IMR-90 (cell line): ENCODE measurements around the gene RAD23B. TPM values are rescaled to one million over a fixed set of nuclear protein-coding genes. Genes with fewer than 3 reads are reported as not detected.

Experiments
- ATAC-seq: fragments of 200-7000 bp; cut with Tn5 transposase; 2 replicates; pipeline ENCODE4 v1.9.1; 2020; ENCODE audit warnings: low read depth, mild to moderate bottlenecking, moderate library complexity
- BruUV-seq: library from RNA; stranded (reverse); fragments of 400-500 nt; replicated peaks from 2 replicates; lab custom pipeline; 2021; lab: Mats Ljungman, UMichigan
- CTCF ChIA-PET: fragments of 300-600 bp; formaldehyde crosslinking; extraction: SDS; loops from one replicate; lab custom pipeline; 2021; ENCODE audit warnings: antibody characterized with exemption; lab: Yijun Ruan, JAX
- POLR2A ChIA-PET: fragments of 300-600 bp; sonication (Branson Sonifier 250); formaldehyde crosslinking; loops from one replicate; lab custom pipeline; 2022; ENCODE audit warnings: antibody characterized with exemption; ENCODE audit not compliant: unreplicated experiment; lab: Charles Lee
- DNase-seq: peaks from one replicate; pipeline ENCODE4 v3.0.0; 2013
- H2AFZ ChIP-seq: replicated peaks from 2 replicates; pipeline ENCODE3; 2013; ENCODE audit warnings: low read length, mild to moderate bottlenecking; ENCODE audit not compliant: poor library complexity
- H2AK5ac ChIP-seq: 2 replicates; pipeline ENCODE4 v1.6.1; 2013; ENCODE audit warnings: low read depth, low read length, inconsistent platforms
- H2AK9ac ChIP-seq: replicated peaks from 2 replicates; pipeline ENCODE3; 2013; ENCODE audit warnings: mild to moderate bottlenecking, low read depth, low read length, moderate library complexity; ENCODE audit not compliant: poor library complexity
- H2BK120ac ChIP-seq: 2 replicates; pipeline ENCODE4 v1.6.1; 2013; ENCODE audit warnings: low read depth, low read length, inconsistent platforms
- H2BK15ac ChIP-seq: 3 replicates; pipeline ENCODE4 v1.6.1; 2013; ENCODE audit warnings: low read depth, low read length, inconsistent platforms
- H2BK20ac ChIP-seq: 2 replicates; pipeline ENCODE4 v1.6.1; 2013; ENCODE audit warnings: low read depth, mild to moderate bottlenecking, inconsistent platforms, low read length, moderate library complexity
- H2BK5ac ChIP-seq: 2 replicates; pipeline ENCODE4 v1.6.1; 2013; ENCODE audit warnings: mild to moderate bottlenecking, low read depth, low read length, inconsistent platforms; ENCODE audit not compliant: poor library complexity, severe bottlenecking
- H3K14ac ChIP-seq: replicated peaks from 2 replicates; pipeline ENCODE4 v1.6.1; 2013; ENCODE audit warnings: low read depth, low read length, inconsistent platforms
- H3K18ac ChIP-seq: 2 replicates; pipeline ENCODE4 v1.6.1; 2013; ENCODE audit warnings: low read depth, low read length, control low read depth
- H3K23ac ChIP-seq: 2 replicates; pipeline ENCODE4 v1.6.1; 2013; ENCODE audit warnings: low read depth, low read length, inconsistent platforms
- H3K27ac ChIP-seq: 2 replicates; pipeline ENCODE4 v1.5.1; 2013; ENCODE audit warnings: mild to moderate bottlenecking, control low read depth, low read length; ENCODE audit not compliant: insufficient read depth
- H3K27me3 ChIP-seq: 2 replicates; pipeline ENCODE4 v1.6.1; 2013; ENCODE audit warnings: low read length; ENCODE audit not compliant: control insufficient read depth, insufficient read depth
- H3K36me3 ChIP-seq: 2 replicates; pipeline ENCODE4 v1.6.1; 2013; ENCODE audit warnings: low read length, mixed read lengths; ENCODE audit not compliant: control insufficient read depth, insufficient read depth
- H3K4ac ChIP-seq: 2 replicates; pipeline ENCODE4 v1.6.1; 2013; ENCODE audit warnings: low read depth, low read length, inconsistent platforms
- H3K4me1 ChIP-seq: 2 replicates; pipeline ENCODE4 v1.6.1; 2013; ENCODE audit warnings: low read length, mixed read lengths; ENCODE audit not compliant: control insufficient read depth, insufficient read depth
- H3K4me2 ChIP-seq: 2 replicates; pipeline ENCODE4 v1.6.1; 2013; ENCODE audit warnings: low read depth, mild to moderate bottlenecking, control low read depth, low read length, moderate library complexity
- H3K4me3 ChIP-seq: 2 replicates; pipeline ENCODE4 v1.5.1; 2013; ENCODE audit warnings: low read depth, mild to moderate bottlenecking, control low read depth, low read length, moderate library complexity; ENCODE audit not compliant: insufficient read depth
- H3K56ac ChIP-seq: 2 replicates; pipeline ENCODE4 v1.6.1; 2013; ENCODE audit warnings: low read length, inconsistent platforms; ENCODE audit not compliant: insufficient read depth; ENCODE audit errors: extremely low read depth
- H3K79me1 ChIP-seq, 2 experiments: 2 replicates each; pipeline ENCODE4 v1.6.1; 2013; ENCODE audit warnings: low read length in 2 of 2, inconsistent platforms in 1 of 2, low read depth in 1 of 2
- H3K9ac ChIP-seq: 2 replicates; pipeline ENCODE4 v1.6.1; 2013; ENCODE audit warnings: low read depth, low read length, control low read depth
- H3K9me1 ChIP-seq: 2 replicates; pipeline ENCODE4 v1.6.1; 2013; ENCODE audit warnings: low read length, inconsistent platforms; ENCODE audit not compliant: insufficient read depth
- H3K9me3 ChIP-seq: 2 replicates; pipeline ENCODE4 v1.6.1; 2013; ENCODE audit warnings: low read length; ENCODE audit not compliant: control insufficient read depth, insufficient read depth
- H4K20me1 ChIP-seq: 2 replicates; pipeline ENCODE4 v1.6.1; 2013; ENCODE audit warnings: low read length, inconsistent platforms; ENCODE audit not compliant: insufficient read depth
- H4K5ac ChIP-seq: 2 replicates; pipeline ENCODE4 v1.6.1; 2013; ENCODE audit warnings: mild to moderate bottlenecking, low read depth, low read length, control low read depth
- H4K8ac ChIP-seq, 2 experiments: 2 replicates each; pipeline ENCODE4 v1.6.1; 2013; ENCODE audit warnings: low read depth in 2 of 2, low read length in 2 of 2, control low read depth in 1 of 2, inconsistent platforms in 1 of 2
- H4K91ac ChIP-seq: 2 replicates; pipeline ENCODE4 v1.6.1; 2013; ENCODE audit warnings: low read depth, low read length, inconsistent platforms; ENCODE audit not compliant: insufficient read depth
- BHLHE40 ChIP-seq: fragments of 150-350 bp; IDR thresholded peaks from 2 replicates; pipeline ENCODE4 v1.6.1; 2016; ENCODE audit warnings: mild to moderate bottlenecking, low read depth, low read length
- CEBPB ChIP-seq: IDR thresholded peaks from 2 replicates; pipeline ENCODE4 v1.6.1; 2012; ENCODE audit warnings: low read depth, low read length, improper control_type of control experiment
- CHD1 ChIP-seq: IDR thresholded peaks from 2 replicates; pipeline ENCODE4 v1.6.1; 2012; ENCODE audit warnings: low read depth, low read length, improper control_type of control experiment
- ELK1 ChIP-seq: fragments of 150-350 bp; IDR thresholded peaks from 2 replicates; pipeline ENCODE4 v1.6.1; 2016; ENCODE audit warnings: low read depth, mild to moderate bottlenecking, low read length, moderate library complexity, borderline replicate concordance
- FOS ChIP-seq: fragments of 150-350 bp; IDR thresholded peaks from 2 replicates; pipeline ENCODE4 v1.6.1; 2016; ENCODE audit warnings: low read depth, low read length
- MAFK ChIP-seq: IDR thresholded peaks from 2 replicates; pipeline ENCODE4 v1.6.1; 2012; ENCODE audit warnings: low read depth, low read length, improper control_type of control experiment
- MAZ ChIP-seq: IDR thresholded peaks from 2 replicates; pipeline ENCODE4 v1.6.1; 2012; ENCODE audit warnings: low read depth, mild to moderate bottlenecking, low read length, improper control_type of control experiment, moderate library complexity, borderline replicate concordance
- MXI1 ChIP-seq: IDR thresholded peaks from 2 replicates; pipeline ENCODE4 v1.6.1; 2012; ENCODE audit warnings: low read depth, mild to moderate bottlenecking, low read length, moderate library complexity, borderline replicate concordance
- NFE2L2 ChIP-seq: fragments of 150-350 bp; IDR thresholded peaks from 2 replicates; pipeline ENCODE4 v1.6.1; 2016; ENCODE audit warnings: low read depth, mild to moderate bottlenecking, low read length
- POLR2A ChIP-seq: IDR thresholded peaks from 2 replicates; pipeline ENCODE4 v1.6.1; 2012; ENCODE audit warnings: mild to moderate bottlenecking, low read depth, low read length
- RAD21 ChIP-seq: IDR thresholded peaks from 2 replicates; pipeline ENCODE4 v1.6.1; 2012; ENCODE audit warnings: low read length, improper control_type of control experiment
- RCOR1 ChIP-seq: IDR thresholded peaks from 2 replicates; pipeline ENCODE4 v1.6.1; 2012; ENCODE audit warnings: mild to moderate bottlenecking, low read length, improper control_type of control experiment; ENCODE audit not compliant: insufficient replicate concordance
- RFX5 ChIP-seq: IDR thresholded peaks from 2 replicates; pipeline ENCODE4 v1.8.0; 2012; ENCODE audit warnings: low read depth, mild to moderate bottlenecking, low read length, moderate library complexity
- SMC3 ChIP-seq: fragments of 150-350 bp; IDR thresholded peaks from 2 replicates; pipeline ENCODE4 v1.6.1; 2016; ENCODE audit warnings: low read depth, mild to moderate bottlenecking, antibody characterized with exemption, low read length, moderate library complexity
- WGBS, 2 experiments: methylation state at CpG; one replicate each; pipeline versions ENCODE4 v1.1.5 to v1.1.7; 2013; ENCODE audit warnings: missing lambda C conversion rate in 2 of 2; ENCODE audit not compliant: insufficient read length in 1 of 2; ENCODE audit errors: extremely low coverage in 2 of 2; 5-methylcytosine and 5-hydroxymethylcytosine counted together
- dilution Hi-C: fragments of 300-500 bp; cut with HindIII; formaldehyde crosslinking; loops from one replicate; pipeline ENCODE4 v1.14.3; 2018; ENCODE audit warnings: low sequenced_read_pairs; ENCODE audit not compliant: unreplicated experiment
- in situ Hi-C: fragments of 300-500 bp; cut with MboI; formaldehyde crosslinking; loops from 3 replicates; pipeline ENCODE4 v1.14.3; 2019; ENCODE audit warnings: low sequenced_read_pairs, inconsistent platforms, mixed read lengths
- intact Hi-C: fragments of 100-400 bp; cut with micrococcal nuclease; formaldehyde crosslinking; loops from 2 replicates; pipeline ENCODE4 v1.10.0; 2022
- polyA plus RNA-seq, 3 experiments: library from polyadenylated mRNA; depleted of rRNA; stranded (reverse); fragments of >200 nt; gene quantifications; 2 replicates each; pipeline ENCODE4 v1.2.3, GENCODE V29; 2012; ENCODE audit warnings: low replicate concordance in 1 of 3
- total RNA-seq: library from RNA; depleted of rRNA; stranded (reverse); fragments of >200 nt; gene quantifications from 2 replicates; pipeline ENCODE4 v1.2.3, GENCODE V29; 2012
- TF ChIP-seq, protein P1 (sequence below): conservative IDR thresholded peaks from 2 replicates; pipeline ENCODE4 v1.5.1; 2012; ENCODE audit warnings: mild to moderate bottlenecking, low read depth, low read length, improper control_type of control experiment
- TF ChIP-seq, protein P2 (sequence below): fragments of 150-350 bp; IDR thresholded peaks from 2 replicates; pipeline ENCODE4 v1.6.1; 2017; ENCODE audit warnings: mild to moderate bottlenecking, antibody characterized with exemption, low read length, low read depth

Gene RAD23B
- total and polyA plus RNA-seq, 2 of the 4 experiments (the other 2 are of a cell fraction): 126 to 148 TPM

DNA sequence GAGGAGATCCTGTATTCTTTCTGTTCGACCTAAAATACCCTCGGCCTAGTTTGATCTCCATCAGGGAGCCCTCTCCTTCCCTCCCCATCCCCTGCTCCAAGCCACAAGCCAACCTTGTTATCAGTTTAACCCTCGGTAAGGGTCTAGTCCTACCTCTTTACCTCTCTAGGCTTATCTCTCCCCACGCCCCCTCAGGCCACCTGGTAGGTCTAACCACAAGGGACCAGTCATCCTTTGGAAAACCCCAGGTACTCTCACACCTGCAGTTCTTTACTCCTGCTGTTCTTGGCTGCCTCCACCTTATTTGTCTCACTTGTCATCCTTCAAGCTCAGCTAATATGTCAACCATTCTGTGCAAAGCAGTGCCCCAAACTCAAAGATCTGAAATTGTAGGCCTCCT lies 78.7 kb downstream of the RAD23B start:
- ATAC-seq: no peak
- no peak overlapping the region for H2BK120ac ChIP-seq
- no peak overlapping the region for H4K5ac ChIP-seq
- BruUV-seq: no TSS peak
- no peak overlapping the region for H4K91ac ChIP-seq
- H4K20me1 ChIP-seq: no peaks in the 10 kb centered on the region
- H2BK20ac ChIP-seq: no peak overlapping the region
- no peak overlapping the region for H2AFZ ChIP-seq
- H3K9me1 ChIP-seq: no peaks in the 10 kb centered on the region
- H2BK15ac ChIP-seq: no peak overlapping the region
- no peak for TF ChIP-seq POLR2A
- no peak for TF ChIP-seq FOS
- no peak for TF ChIP-seq MAZ
- no peak for TF ChIP-seq SMC3
- TF ChIP-seq NFE2L2: no peak
- TF ChIP-seq RFX5: no peak
- no peak for TF ChIP-seq BHLHE40
- no peak for TF ChIP-seq MAFK
- TF ChIP-seq CEBPB: no peak
- TF ChIP-seq, protein P1, sequence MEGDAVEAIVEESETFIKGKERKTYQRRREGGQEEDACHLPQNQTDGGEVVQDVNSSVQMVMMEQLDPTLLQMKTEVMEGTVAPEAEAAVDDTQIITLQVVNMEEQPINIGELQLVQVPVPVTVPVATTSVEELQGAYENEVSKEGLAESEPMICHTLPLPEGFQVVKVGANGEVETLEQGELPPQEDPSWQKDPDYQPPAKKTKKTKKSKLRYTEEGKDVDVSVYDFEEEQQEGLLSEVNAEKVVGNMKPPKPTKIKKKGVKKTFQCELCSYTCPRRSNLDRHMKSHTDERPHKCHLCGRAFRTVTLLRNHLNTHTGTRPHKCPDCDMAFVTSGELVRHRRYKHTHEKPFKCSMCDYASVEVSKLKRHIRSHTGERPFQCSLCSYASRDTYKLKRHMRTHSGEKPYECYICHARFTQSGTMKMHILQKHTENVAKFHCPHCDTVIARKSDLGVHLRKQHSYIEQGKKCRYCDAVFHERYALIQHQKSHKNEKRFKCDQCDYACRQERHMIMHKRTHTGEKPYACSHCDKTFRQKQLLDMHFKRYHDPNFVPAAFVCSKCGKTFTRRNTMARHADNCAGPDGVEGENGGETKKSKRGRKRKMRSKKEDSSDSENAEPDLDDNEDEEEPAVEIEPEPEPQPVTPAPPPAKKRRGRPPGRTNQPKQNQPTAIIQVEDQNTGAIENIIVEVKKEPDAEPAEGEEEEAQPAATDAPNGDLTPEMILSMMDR: no peak
- TF ChIP-seq RAD21: no peak
- no peak for TF ChIP-seq RCOR1
- TF ChIP-seq, protein P2, sequence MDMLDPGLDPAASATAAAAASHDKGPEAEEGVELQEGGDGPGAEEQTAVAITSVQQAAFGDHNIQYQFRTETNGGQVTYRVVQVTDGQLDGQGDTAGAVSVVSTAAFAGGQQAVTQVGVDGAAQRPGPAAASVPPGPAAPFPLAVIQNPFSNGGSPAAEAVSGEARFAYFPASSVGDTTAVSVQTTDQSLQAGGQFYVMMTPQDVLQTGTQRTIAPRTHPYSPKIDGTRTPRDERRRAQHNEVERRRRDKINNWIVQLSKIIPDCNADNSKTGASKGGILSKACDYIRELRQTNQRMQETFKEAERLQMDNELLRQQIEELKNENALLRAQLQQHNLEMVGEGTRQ: no peak
- TF ChIP-seq MXI1: no peak
- TF ChIP-seq CHD1: no peak
- TF ChIP-seq ELK1: no peak
- H3K27me3 ChIP-seq: no peaks in the 10 kb centered on the region; the same call in 1 of the 2 replicates
- H3K9me3 ChIP-seq: no peaks in the 10 kb centered on the region
- H3K4me2 ChIP-seq: no peak overlapping the region
- no peaks in the 10 kb centered on the region for H3K36me3 ChIP-seq
- 31% methylated on average over 2 of the region's 4 CpGs; no CpG with 5 or more reads in 1 of the 2 experiments for WGBS, 2 experiments
- H3K18ac ChIP-seq: no peak overlapping the region
- H3K56ac ChIP-seq: no peak overlapping the region
- in situ Hi-C loops (no loop called here), intact Hi-C loops (no loop called here), dilution Hi-C loops (no loop called here)
- no peak overlapping the region for H3K4me3 ChIP-seq
- no peaks in the 10 kb centered on the region for H3K79me1 ChIP-seq
- DNase-seq: no peak
- H3K14ac ChIP-seq: no peak overlapping the region
- H4K8ac ChIP-seq: no peak overlapping the region
- H3K9ac ChIP-seq: no peak overlapping the region
- ChIA-PET POLR2A (no interaction called here), CTCF (no interaction called here)
- no peak overlapping the region for H2AK5ac ChIP-seq
- no peak overlapping the region for H2AK9ac ChIP-seq
- no peaks in the 10 kb centered on the region for H3K4me1 ChIP-seq
- H3K27ac ChIP-seq: no peak overlapping the region
- H2BK5ac ChIP-seq: no peak overlapping the region
- H3K23ac ChIP-seq: no peak overlapping the region
- no peak overlapping the region for H3K4ac ChIP-seq
